GM13976 (cell line): ENCODE data around the gene MCM5.

Experiments used
- DNase-seq: peaks from one replicate; pipeline ENCODE4 v3.0.0; 2012; ENCODE audit warnings: low spot score
- in situ Hi-C: fragments of 300-500 bp; cut with MboI; formaldehyde crosslinking; loops from one replicate; pipeline ENCODE4 v1.12.0; 2022; ENCODE audit warnings: low sequenced_read_pairs, mixed read lengths, inconsistent platforms; ENCODE audit not compliant: unreplicated experiment
- TF ChIP-seq, protein P1 (sequence below): IDR thresholded peaks from 2 replicates; pipeline ENCODE4 v1.5.1; 2012; ENCODE audit warnings: borderline replicate concordance, mild to moderate bottlenecking; ENCODE audit not compliant: insufficient read depth; ENCODE audit errors: extremely low read depth, missing control alignments, control extremely low read depth

MCM5 gene

DNA sequence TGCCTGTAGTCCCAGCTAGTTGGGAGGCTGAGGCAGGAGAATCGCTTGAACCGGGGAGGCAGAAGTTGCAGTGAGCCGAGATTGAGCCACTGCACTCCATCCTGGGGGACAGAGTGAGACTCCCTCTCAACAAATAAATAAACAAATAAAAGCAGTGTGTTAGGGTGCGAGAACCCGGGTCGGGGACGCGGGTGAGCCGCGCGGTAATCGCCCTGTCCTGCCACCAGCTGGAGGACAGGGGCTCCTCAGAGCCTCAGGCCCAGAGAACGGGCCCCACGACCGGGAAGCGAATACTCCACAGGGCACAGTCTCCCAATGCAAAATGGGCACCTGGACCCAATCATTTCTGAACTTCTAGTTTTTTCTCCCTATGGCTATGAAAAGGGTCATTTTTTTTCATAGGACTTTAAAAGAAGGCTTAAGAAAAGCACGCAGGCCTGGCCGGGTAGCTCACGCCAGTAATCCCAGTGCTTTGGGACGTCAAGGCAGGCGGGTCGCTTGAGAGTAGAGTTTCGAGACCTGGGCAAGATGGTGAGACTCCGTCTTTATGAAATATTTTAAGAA is 744 bp upstream of the MCM5 start:
- in situ Hi-C loops, result no loop called here
- TF ChIP-seq, protein P1, sequence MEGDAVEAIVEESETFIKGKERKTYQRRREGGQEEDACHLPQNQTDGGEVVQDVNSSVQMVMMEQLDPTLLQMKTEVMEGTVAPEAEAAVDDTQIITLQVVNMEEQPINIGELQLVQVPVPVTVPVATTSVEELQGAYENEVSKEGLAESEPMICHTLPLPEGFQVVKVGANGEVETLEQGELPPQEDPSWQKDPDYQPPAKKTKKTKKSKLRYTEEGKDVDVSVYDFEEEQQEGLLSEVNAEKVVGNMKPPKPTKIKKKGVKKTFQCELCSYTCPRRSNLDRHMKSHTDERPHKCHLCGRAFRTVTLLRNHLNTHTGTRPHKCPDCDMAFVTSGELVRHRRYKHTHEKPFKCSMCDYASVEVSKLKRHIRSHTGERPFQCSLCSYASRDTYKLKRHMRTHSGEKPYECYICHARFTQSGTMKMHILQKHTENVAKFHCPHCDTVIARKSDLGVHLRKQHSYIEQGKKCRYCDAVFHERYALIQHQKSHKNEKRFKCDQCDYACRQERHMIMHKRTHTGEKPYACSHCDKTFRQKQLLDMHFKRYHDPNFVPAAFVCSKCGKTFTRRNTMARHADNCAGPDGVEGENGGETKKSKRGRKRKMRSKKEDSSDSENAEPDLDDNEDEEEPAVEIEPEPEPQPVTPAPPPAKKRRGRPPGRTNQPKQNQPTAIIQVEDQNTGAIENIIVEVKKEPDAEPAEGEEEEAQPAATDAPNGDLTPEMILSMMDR, result no peak
- no peak for DNase-seq

- in situ Hi-C loops, result no loop called here
- no peak for DNase-seq
- TF ChIP-seq, protein P1, result no peak
These were observed 506 bp downstream of the MCM5 start for GRCh38 chr22:35400501-35400790.

GRCh38 chr22:35401863-35402262 is 1.9 kb downstream of the MCM5 start:
- TF ChIP-seq, protein P1, result no peak
- no peak for DNase-seq
- in situ Hi-C loops, result no loop called here

DNA sequence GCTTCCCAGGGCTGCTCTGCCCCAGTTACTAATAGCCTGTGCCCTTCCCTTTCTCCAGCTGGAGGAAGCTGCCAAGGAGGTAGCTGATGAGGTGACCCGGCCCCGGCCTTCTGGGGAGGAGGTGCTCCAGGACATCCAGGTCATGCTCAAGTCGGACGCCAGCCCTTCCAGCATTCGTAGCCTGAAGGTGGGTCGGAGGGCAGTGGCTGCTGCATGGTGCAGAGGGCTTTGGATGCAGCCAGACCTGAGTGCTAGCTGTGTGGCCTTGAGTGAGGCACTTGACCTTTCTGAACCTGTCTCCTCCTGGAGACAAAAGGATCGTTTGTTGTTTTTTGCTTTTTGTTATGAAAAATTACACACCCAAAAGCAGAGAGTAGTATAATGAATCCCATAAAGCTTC is 3.4 kb downstream of the MCM5 start:
- TF ChIP-seq, protein P1, result no peak
- in situ Hi-C loops, result no loop called here
- DNase-seq, result no peak

GRCh38 chr22:35404176-35404575 is 4.2 kb downstream of the MCM5 start:
- DNase-seq, result no peak
- in situ Hi-C loops, result no loop called here
- TF ChIP-seq, protein P1, result no peak

GRCh38 chr22:35406443-35406842 is 6.5 kb downstream of the MCM5 start:
- TF ChIP-seq, protein P1, result no peak
- in situ Hi-C loops, result no loop called here
- no peak for DNase-seq

GRCh38 chr22:35407362-35407761 is 7.4 kb downstream of the MCM5 start:
- no peak for DNase-seq
- in situ Hi-C loops, result no loop called here
- TF ChIP-seq, protein P1, result no peak
